HG02759 (cell line): Measurements from ENCODE around the gene CST5.
"Not testable (repeated sequence)": the region's sequence is repeated elsewhere in the genome, so short reads cannot be mapped to it uniquely, and the experiment has no call there.

ENCODE experiments used
- ATAC-seq: cut with Tn5 transposase; IDR thresholded peaks from one replicate; pipeline ENCODE4 v1.9.1; 2021; ENCODE audit warnings: mild to moderate bottlenecking, moderate library complexity; ENCODE audit not compliant: unreplicated experiment

The CST5 gene

GRCh38 chr20:23879328-23879798 lies at the start of gene CST5:
TSS of gene CST5 (minus strand) at chr20:23879748. CDS start at chr20:23879676, 72 bp downstream.
- ATAC-seq, result no peak

- ATAC-seq, result no peak
These were observed 49.2 kb upstream of the CST5 start for GRCh38 chr20:23928788-23929187.

GRCh38 chr20:23928353-23928752 lies 48.8 kb upstream of the CST5 start:
- ATAC-seq, result no peak

GRCh38 chr20:23926944-23927872 lies 47.7 kb upstream of the CST5 start:
- no peak for ATAC-seq

- no peak for ATAC-seq
These were observed 47.0 kb upstream of the CST5 start for GRCh38 chr20:23926526-23926880.

- no peak for ATAC-seq
These were observed 46.4 kb upstream of the CST5 start for GRCh38 chr20:23925789-23926525.

- ATAC-seq, result no peak
These were observed 45.2 kb upstream of the CST5 start for GRCh38 chr20:23924751-23925150.

GRCh38 chr20:23923891-23924435 lies 44.4 kb upstream of the CST5 start:
- ATAC-seq, result no peak

GRCh38 chr20:23923311-23923710 lies 43.8 kb upstream of the CST5 start:
- ATAC-seq, result no peak

- ATAC-seq, result no peak
These were observed 41.1 kb upstream of the CST5 start for GRCh38 chr20:23920408-23921325.

GRCh38 chr20:23918896-23919295 lies 39.3 kb upstream of the CST5 start:
- ATAC-seq, result no peak

GRCh38 chr20:23918101-23918862 lies 38.7 kb upstream of the CST5 start:
- ATAC-seq, result no peak

GRCh38 chr20:23917024-23917725 lies 37.6 kb upstream of the CST5 start:
- no peak for ATAC-seq

GRCh38 chr20:23915844-23916243 lies 36.3 kb upstream of the CST5 start:
- ATAC-seq, result no peak

- ATAC-seq, result not testable (repeated sequence)
These were observed 34.9 kb upstream of the CST5 start for GRCh38 chr20:23914469-23914868.

GRCh38 chr20:23910210-23910609 lies 30.7 kb upstream of the CST5 start:
- no peak for ATAC-seq

- no peak for ATAC-seq
These were observed 29.8 kb upstream of the CST5 start for GRCh38 chr20:23909390-23909789.

- no peak for ATAC-seq
These were observed 28.0 kb upstream of the CST5 start for GRCh38 chr20:23907579-23907978.

- not testable (repeated sequence) for ATAC-seq
These were observed 22.8 kb upstream of the CST5 start for GRCh38 chr20:23902396-23902795.
